Measurements from ENCODE around the gene BRPF1. TPM values are rescaled to one million over a fixed set of nuclear protein-coding genes. Genes with fewer than 3 reads are reported as not detected.
A peak's percentile ranks its signal among the peaks of the same experiment; 100 is the strongest.

BRPF1 gene
- total RNA-seq, 1 donor from 2014 or later = 12.0 TPM

DNA sequence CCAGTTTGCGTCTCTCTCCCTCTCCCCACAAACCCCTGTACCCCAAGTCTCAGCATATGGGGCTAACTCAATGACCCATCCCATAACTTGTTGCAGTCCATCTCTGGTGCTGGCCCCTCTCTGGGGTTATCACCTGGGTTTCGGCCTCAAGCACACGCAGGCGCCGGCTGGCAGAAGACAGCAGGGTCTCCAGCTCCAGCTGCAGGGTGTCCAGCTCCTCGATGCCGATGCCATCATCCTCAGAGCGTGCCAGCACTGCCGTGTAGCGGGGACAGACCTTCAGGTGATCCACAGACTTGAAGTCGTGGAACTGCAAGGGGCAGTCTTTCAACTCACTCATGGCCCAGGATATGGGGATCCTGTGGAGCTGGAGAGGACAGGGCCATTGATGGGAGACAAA, 59.6 kb downstream of the BRPF1 start:
- no peak for DNase-seq

GRCh38 chr3:9791790-9792404, 60.4 kb downstream of the BRPF1 start:
- no peak for DNase-seq

DNA sequence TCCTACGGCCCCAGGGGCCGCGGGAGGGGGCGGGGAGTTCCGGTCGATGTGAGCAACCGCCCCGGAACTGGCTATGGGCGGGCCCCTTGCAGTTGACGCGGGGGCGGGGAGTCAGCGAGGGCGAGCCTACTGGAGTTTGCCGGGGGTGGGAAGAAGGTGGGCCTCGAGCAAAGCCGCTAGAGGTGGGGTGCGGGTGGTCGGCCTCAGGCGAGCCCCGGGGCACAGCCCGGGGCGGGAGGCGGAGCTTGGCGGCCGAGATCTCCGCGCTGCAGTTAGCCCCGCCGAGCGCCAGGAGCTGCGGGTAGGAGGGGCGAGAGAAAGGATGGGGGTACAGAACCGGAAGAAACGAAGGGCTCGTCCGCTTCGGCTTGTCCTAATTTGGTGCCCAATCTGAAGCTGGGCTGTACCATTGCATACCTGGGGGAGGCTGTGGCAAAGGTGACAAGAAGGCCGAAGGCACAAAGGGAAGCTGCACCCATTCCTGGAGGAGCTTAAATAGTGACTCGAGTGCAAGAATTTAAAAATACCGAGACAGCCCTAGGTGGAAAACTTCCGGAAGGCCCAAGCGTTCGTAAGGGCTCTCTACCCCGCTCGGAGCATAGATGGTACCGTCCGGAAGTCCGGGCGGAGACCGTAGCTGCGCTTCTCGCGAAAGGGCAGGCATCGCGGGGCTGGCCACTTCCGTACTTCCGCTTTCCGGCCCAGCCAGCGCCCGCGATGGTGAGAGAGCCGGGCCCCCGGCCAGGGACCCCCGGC, 61.0 kb downstream of the BRPF1 start, which contains the start of the genes ARPC4 and TADA3:
ARPC4 (plus strand) TSS at position 678 of the 756 bp plus-strand sequence; CDS start at position 718, 40 bp downstream.
TADA3 (minus strand) TSS at position 69 of the 756 bp plus-strand sequence. CDS start 1,007 bp downstream, outside the sequence.
- peak; percentile 97 for DNase-seq

- DNase-seq = no peak
These were observed 61.7 kb downstream of the BRPF1 start for GRCh38 chr3:9793161-9793781.

DNA sequence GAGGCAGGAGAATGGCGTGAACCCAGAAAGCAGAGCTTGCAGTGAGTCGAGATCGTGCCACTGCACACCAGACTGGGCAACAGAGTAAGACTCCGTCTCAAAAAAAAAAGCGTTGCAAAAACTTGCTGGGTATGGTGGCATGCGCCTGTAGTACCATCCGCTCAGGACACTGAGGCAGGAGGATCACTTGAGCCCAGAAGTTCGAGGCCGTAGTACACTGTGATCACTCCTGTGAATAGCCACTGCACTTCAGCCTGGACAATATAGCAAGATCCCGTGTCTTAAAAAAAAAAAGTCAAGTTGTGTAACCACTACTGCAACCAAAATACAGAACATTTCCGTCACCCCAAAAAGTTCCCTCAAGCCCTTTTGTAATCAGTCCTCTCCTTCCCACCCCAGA, 62.9 kb downstream of the BRPF1 start:
- no peak for DNase-seq

GRCh38 chr3:9795207-9795606, 63.7 kb downstream of the BRPF1 start:
- no peak for DNase-seq

GRCh38 chr3:9797196-9797945, 65.8 kb downstream of the BRPF1 start:
- no peak for DNase-seq

Other genes with a start within 250 kb of the BRPF1 start
- gene LHFPL4, start 177.9 kb upstream of the BRPF1 start, total RNA-seq = not detected
- gene MTMR14, start 82.2 kb upstream of the BRPF1 start, total RNA-seq = 21.1 TPM
- gene CPNE9, start 27.9 kb upstream of the BRPF1 start, total RNA-seq = 0.39 TPM
- 23.5 TPM for gene OGG1, start 18.2 kb downstream of the BRPF1 start, total RNA-seq
- gene CAMK1, start 38.2 kb downstream of the BRPF1 start, total RNA-seq = 24.6 TPM
- gene TADA3, start 60.7 kb downstream of the BRPF1 start, total RNA-seq = 20.8 TPM
- gene ARPC4, start 61.3 kb downstream of the BRPF1 start, total RNA-seq = 77.7 TPM
- 64.3 TPM for gene TTLL3, start 78.5 kb downstream of the BRPF1 start, total RNA-seq
- 18.1 TPM for gene RPUSD3, start 112.3 kb downstream of the BRPF1 start, total RNA-seq
- 29.4 TPM for gene CIDEC, start 148.5 kb downstream of the BRPF1 start, total RNA-seq
- gene JAGN1, start 158.9 kb downstream of the BRPF1 start, total RNA-seq = 16.3 TPM
- 6.3 TPM for gene IL17RE, start 171.1 kb downstream of the BRPF1 start, total RNA-seq
- 22.2 TPM for gene IL17RC, start 185.4 kb downstream of the BRPF1 start, total RNA-seq
- gene CRELD1, start 202.1 kb downstream of the BRPF1 start, total RNA-seq = 25.8 TPM
- 1.2 TPM for gene PRRT3, start 220.7 kb downstream of the BRPF1 start, total RNA-seq

Measured in skin of body (tissue), 2 donors.